ENCODE results near the gene UPF1.
A peak's percentile ranks its signal among the peaks of the same experiment; 100 is the strongest.

The UPF1 gene

GRCh38 chr19:18840288-18841267, 8.8 kb downstream of the UPF1 start:
- DNase-seq = no peak

- no peak for DNase-seq
Observed at GRCh38 chr19:18841400-18841799, 9.6 kb downstream of the UPF1 start.

- DNase-seq = no peak
Observed at GRCh38 chr19:18842166-18842565, 10.4 kb downstream of the UPF1 start.

- DNase-seq = no peak
Observed at GRCh38 chr19:18843960-18844359, 12.2 kb downstream of the UPF1 start.

- no peak for DNase-seq
Observed at GRCh38 chr19:18844806-18845329, 13.1 kb downstream of the UPF1 start.

GRCh38 chr19:18845961-18846360, 14.2 kb downstream of the UPF1 start:
- DNase-seq = no peak

- DNase-seq = peak in 1 of 2 experiments; percentile 18
Observed at GRCh38 chr19:18846862-18847548, 15.2 kb downstream of the UPF1 start.

GRCh38 chr19:18847549-18848463, 16.0 kb downstream of the UPF1 start:
- DNase-seq = no peak

- DNase-seq = no peak
Observed at GRCh38 chr19:18848878-18849661, 17.3 kb downstream of the UPF1 start.

- DNase-seq = no peak
Observed at GRCh38 chr19:18849838-18850400, 18.2 kb downstream of the UPF1 start.

- DNase-seq = no peak
Observed at GRCh38 chr19:18850471-18851375, 19.0 kb downstream of the UPF1 start.

GRCh38 chr19:18851673-18852325, 20.0 kb downstream of the UPF1 start:
- no peak for DNase-seq

- no peak for DNase-seq
Observed at GRCh38 chr19:18852648-18853047, 20.9 kb downstream of the UPF1 start.

- DNase-seq = no peak
Observed at GRCh38 chr19:18853755-18854427, 22.1 kb downstream of the UPF1 start.

- no peak for DNase-seq
Observed at GRCh38 chr19:18854982-18855381, 23.2 kb downstream of the UPF1 start.

GRCh38 chr19:18855647-18856384, 24.1 kb downstream of the UPF1 start:
- no peak for DNase-seq

- no peak for DNase-seq
Observed at GRCh38 chr19:18856385-18857126, 24.8 kb downstream of the UPF1 start.

GRCh38 chr19:18857223-18857622, 25.5 kb downstream of the UPF1 start:
- DNase-seq = no peak
